HepG2 (cell line): ENCODE results near the gene U2SURP. TPM values are rescaled to one million over a fixed set of nuclear protein-coding genes. Genes with fewer than 3 reads are reported as not detected.

Experiments
- CBX2 ChIP-seq, 2 experiments: fragments of 200-600 bp in 1 of 2; sonication (generic); formaldehyde crosslinking in 1 of 2; IDR thresholded peaks; 2 replicates each; pipeline versions ENCODE4 v1.7.0 to v1.8.1; 2018 to 2022; ENCODE audit warnings: low read depth in 2 of 2, low read length in 1 of 2, mild to moderate bottlenecking in 1 of 2, missing genetic modification reagents in 1 of 2
- CHCHD3 ChIP-seq: sonication (generic); formaldehyde crosslinking; IDR thresholded peaks from 2 replicates; pipeline ENCODE4 v1.8.0; 2022; ENCODE audit warnings: mild to moderate bottlenecking, missing genetic modification reagents, moderate library complexity
- DNMT1 ChIP-seq: sonication (generic); formaldehyde crosslinking; IDR thresholded peaks from 2 replicates; pipeline ENCODE4 v1.5.1; 2020; ENCODE audit warnings: mild to moderate bottlenecking, missing genetic modification reagents
- DPF2 ChIP-seq: sonication (generic); formaldehyde crosslinking; IDR thresholded peaks from 2 replicates; pipeline ENCODE4 v1.4.0; 2020; ENCODE audit warnings: mild to moderate bottlenecking, low read depth, missing genetic modification reagents, borderline replicate concordance
- HNRNPK ChIP-seq: fragments of 200-400 bp; formaldehyde crosslinking; IDR thresholded peaks from 2 replicates; pipeline ENCODE4 v1.6.1; 2018; ENCODE audit warnings: low read length, low read depth, moderate library complexity, mild to moderate bottlenecking; ENCODE audit not compliant: poor library complexity, severe bottlenecking
- JUND ChIP-seq: sonication (generic); formaldehyde crosslinking; IDR thresholded peaks from 2 replicates; pipeline ENCODE4 v1.8.0; 2022; ENCODE audit warnings: mild to moderate bottlenecking, missing genetic modification reagents
- MED8 ChIP-seq: sonication (generic); formaldehyde crosslinking; IDR thresholded peaks from 2 replicates; pipeline ENCODE4 v1.8.1; 2023; ENCODE audit warnings: mild to moderate bottlenecking, missing genetic modification reagents; ENCODE audit not compliant: insufficient replicate concordance
- MEF2D ChIP-seq: sonication (generic); formaldehyde crosslinking; IDR thresholded peaks from 2 replicates; pipeline ENCODE4 v1.5.1; 2020; ENCODE audit warnings: mild to moderate bottlenecking, missing genetic modification reagents
- NR1H2 ChIP-seq: sonication (generic); formaldehyde crosslinking; IDR thresholded peaks from 2 replicates; pipeline ENCODE4 v1.8.1; 2022; ENCODE audit warnings: low read depth, missing genetic modification reagents, borderline replicate concordance
- NRL ChIP-seq: sonication (generic); formaldehyde crosslinking; IDR thresholded peaks from 2 replicates; pipeline ENCODE4 v1.5.0; 2020; ENCODE audit warnings: missing genetic modification reagents, mild to moderate bottlenecking, moderate library complexity, borderline replicate concordance
- SRY ChIP-seq: sonication (generic); formaldehyde crosslinking; IDR thresholded peaks from 2 replicates; pipeline ENCODE4 v1.8.0; 2022; ENCODE audit warnings: mild to moderate bottlenecking, missing genetic modification reagents
- STAG1 ChIP-seq: sonication (generic); formaldehyde crosslinking; IDR thresholded peaks from 2 replicates; pipeline ENCODE4 v1.4.0; 2020; ENCODE audit warnings: missing genetic modification reagents
- ZNF382 ChIP-seq: sonication (generic); formaldehyde crosslinking; IDR thresholded peaks from 2 replicates; pipeline ENCODE4 v1.5.0; 2020; ENCODE audit warnings: missing genetic modification reagents, mild to moderate bottlenecking, borderline replicate concordance
- ZNF563 ChIP-seq: sonication (generic); formaldehyde crosslinking; IDR thresholded peaks from 2 replicates; pipeline ENCODE4 v1.8.0; 2022; ENCODE audit warnings: mild to moderate bottlenecking, moderate library complexity, missing genetic modification reagents
- ZNF678 ChIP-seq: sonication (generic); formaldehyde crosslinking; IDR thresholded peaks from 2 replicates; pipeline ENCODE4 v1.4.0; 2020; ENCODE audit warnings: mild to moderate bottlenecking, missing genetic modification reagents
- ZSCAN30 ChIP-seq: sonication (generic); formaldehyde crosslinking; IDR thresholded peaks from 2 replicates; pipeline ENCODE4 v1.5.0; 2020; ENCODE audit warnings: mild to moderate bottlenecking, missing genetic modification reagents
- ZSCAN31 ChIP-seq: sonication (generic); formaldehyde crosslinking; IDR thresholded peaks from 2 replicates; pipeline ENCODE4 v1.5.0; 2020; ENCODE audit warnings: low read depth, mild to moderate bottlenecking, missing genetic modification reagents
- polyA plus RNA-seq, 8 experiments: library from polyadenylated mRNA; depleted of rRNA in 3 of 8; stranded (reverse) in 7 of 8; unstranded in 1 of 8; fragments of >200 nt; fragmentation: Illumina TruSeq in 4 of 8; extraction: Trizol in 4 of 8; gene quantifications; 2 replicates each; pipeline versions ENCODE4 v1.2.1 to v1.2.3, GENCODE V29; 2011 to 2016; ENCODE audit warnings: low read depth in 4 of 8, missing spikeins in 1 of 8, mixed read lengths in 1 of 8; ENCODE audit not compliant: insufficient read depth in 1 of 8
- total RNA-seq, 5 experiments: library from RNA; depleted of rRNA; stranded (reverse); fragments of >200 nt; fragmentation: Illumina TruSeq; extraction: Trizol; gene quantifications; 2 replicates each; pipeline ENCODE4 v1.2.3, GENCODE V29; 2016; ENCODE audit warnings: low read depth in 1 of 5
- TF ChIP-seq, protein P1 (sequence below): sonication (generic); formaldehyde crosslinking; IDR thresholded peaks from 2 replicates; pipeline ENCODE4 v1.4.0; 2020; ENCODE audit warnings: mild to moderate bottlenecking, low read depth, missing genetic modification reagents
- TF ChIP-seq, protein P2 (sequence below), 2 experiments: sonication (generic) in 1 of 2; formaldehyde crosslinking in 1 of 2; IDR thresholded peaks; 2 replicates each; pipeline versions ENCODE4 v1.6.1 to v1.9.0; 2014 to 2022; ENCODE audit warnings: antibody characterized with exemption in 1 of 2, borderline replicate concordance in 1 of 2, inconsistent platforms in 1 of 2, low read depth in 1 of 2, missing genetic modification reagents in 1 of 2
- TF ChIP-seq, protein P3 (sequence below): sonication (generic); formaldehyde crosslinking; IDR thresholded peaks from 2 replicates; pipeline ENCODE4 v1.5.1; 2020; ENCODE audit warnings: mild to moderate bottlenecking, missing genetic modification reagents, borderline replicate concordance

Gene U2SURP
- total and polyA plus RNA-seq, 2 of the 13 experiments (the other 11 are each of a cell fraction or from before 2014, with no cell fraction given): 55.9 to 173 TPM

DNA sequence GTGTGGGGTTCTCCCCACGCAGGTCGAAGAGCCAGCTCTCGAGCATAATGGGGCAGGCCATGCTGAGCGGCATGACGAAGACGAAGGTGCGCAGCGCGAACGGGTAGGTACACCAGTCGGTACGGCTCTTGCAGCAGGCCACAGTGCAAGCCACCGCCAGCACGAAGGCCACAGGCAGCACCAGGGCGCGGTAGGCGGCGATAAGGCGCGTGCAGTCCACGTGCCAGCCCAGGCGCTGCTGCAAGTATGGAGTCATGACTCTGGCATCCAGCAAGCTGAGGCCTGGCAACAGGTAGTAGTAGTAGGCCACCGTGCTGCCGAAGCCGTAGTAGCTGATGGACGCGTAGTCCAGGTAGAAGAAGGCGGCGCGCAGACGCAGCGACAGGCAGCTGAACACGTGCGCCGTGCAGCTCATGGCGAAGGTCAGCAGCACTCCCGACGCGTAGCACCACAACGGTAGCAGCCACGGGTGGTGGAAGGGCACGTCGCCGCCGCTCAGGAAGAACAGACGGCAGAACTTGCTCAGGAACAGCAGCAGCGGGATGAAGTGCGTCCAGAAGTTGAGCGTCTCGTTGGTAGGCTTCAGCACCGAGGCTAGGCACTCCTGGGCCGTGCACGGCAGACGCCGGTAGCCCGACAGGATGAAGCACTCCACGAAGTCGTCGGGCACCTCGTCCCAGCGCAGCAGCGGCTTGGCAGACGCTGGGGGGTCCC lies 38.7 kb upstream of the U2SURP start (continued):
- TF ChIP-seq ZSCAN30 (CRISPR knock-in tag) (no peak), CHCHD3 (CRISPR knock-in tag) (peak; percentile 90; the same call in 1 of the 2 replicates), MED8 (CRISPR knock-in tag) (no peak), DPF2 (peak; percentile 34; the same call in 1 of the 2 replicates), ZNF563 (CRISPR knock-in tag) (no peak), ZNF382 (CRISPR knock-in tag) (no peak), DNMT1 (CRISPR knock-in tag) (peak; percentile 25), HNRNPK (no peak), MEF2D (CRISPR knock-in tag) (0 out of 2 replicates have a peak, but pooled peaks have one; percentile 18), STAG1 (CRISPR knock-in tag) (0 out of 2 replicates have a peak, but pooled peaks have one; percentile 5), CBX2 (IDR thresholded peaks at IDR 0.05; ENCODE audit: low read depth, low read length) (no peak), CBX2 (CRISPR knock-in tag; IDR thresholded peaks at IDR 0.05; ENCODE audit: low read depth) (peak; percentile 74; the same call in 1 of the 2 replicates), NRL (CRISPR knock-in tag) (peak; percentile 91), JUND (CRISPR knock-in tag) (0 out of 2 replicates have a peak, but pooled peaks have one; percentile 14), SRY (peak; percentile 99), ZSCAN31 (CRISPR knock-in tag) (no peak; the same call in 1 of the 2 replicates), ZNF678 (peak; percentile 17; the same call in 1 of the 2 replicates), NR1H2 (CRISPR knock-in tag) (no peak)
- TF ChIP-seq, protein P1, sequence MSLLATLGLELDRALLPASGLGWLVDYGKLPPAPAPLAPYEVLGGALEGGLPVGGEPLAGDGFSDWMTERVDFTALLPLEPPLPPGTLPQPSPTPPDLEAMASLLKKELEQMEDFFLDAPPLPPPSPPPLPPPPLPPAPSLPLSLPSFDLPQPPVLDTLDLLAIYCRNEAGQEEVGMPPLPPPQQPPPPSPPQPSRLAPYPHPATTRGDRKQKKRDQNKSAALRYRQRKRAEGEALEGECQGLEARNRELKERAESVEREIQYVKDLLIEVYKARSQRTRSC (CRISPR knock-in tag): peak; percentile 76; the same call in 1 of the 2 replicates
- TF ChIP-seq, protein P2, sequence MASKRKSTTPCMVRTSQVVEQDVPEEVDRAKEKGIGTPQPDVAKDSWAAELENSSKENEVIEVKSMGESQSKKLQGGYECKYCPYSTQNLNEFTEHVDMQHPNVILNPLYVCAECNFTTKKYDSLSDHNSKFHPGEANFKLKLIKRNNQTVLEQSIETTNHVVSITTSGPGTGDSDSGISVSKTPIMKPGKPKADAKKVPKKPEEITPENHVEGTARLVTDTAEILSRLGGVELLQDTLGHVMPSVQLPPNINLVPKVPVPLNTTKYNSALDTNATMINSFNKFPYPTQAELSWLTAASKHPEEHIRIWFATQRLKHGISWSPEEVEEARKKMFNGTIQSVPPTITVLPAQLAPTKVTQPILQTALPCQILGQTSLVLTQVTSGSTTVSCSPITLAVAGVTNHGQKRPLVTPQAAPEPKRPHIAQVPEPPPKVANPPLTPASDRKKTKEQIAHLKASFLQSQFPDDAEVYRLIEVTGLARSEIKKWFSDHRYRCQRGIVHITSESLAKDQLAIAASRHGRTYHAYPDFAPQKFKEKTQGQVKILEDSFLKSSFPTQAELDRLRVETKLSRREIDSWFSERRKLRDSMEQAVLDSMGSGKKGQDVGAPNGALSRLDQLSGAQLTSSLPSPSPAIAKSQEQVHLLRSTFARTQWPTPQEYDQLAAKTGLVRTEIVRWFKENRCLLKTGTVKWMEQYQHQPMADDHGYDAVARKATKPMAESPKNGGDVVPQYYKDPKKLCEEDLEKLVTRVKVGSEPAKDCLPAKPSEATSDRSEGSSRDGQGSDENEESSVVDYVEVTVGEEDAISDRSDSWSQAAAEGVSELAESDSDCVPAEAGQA (IDR thresholded peaks at IDR 0.05; ENCODE audit: low read depth): peak; percentile 39
- TF ChIP-seq, protein P2 (CRISPR knock-in tag; IDR thresholded peaks at IDR 0.05; ENCODE audit: borderline replicate concordance): no peak
- TF ChIP-seq, protein P3, sequence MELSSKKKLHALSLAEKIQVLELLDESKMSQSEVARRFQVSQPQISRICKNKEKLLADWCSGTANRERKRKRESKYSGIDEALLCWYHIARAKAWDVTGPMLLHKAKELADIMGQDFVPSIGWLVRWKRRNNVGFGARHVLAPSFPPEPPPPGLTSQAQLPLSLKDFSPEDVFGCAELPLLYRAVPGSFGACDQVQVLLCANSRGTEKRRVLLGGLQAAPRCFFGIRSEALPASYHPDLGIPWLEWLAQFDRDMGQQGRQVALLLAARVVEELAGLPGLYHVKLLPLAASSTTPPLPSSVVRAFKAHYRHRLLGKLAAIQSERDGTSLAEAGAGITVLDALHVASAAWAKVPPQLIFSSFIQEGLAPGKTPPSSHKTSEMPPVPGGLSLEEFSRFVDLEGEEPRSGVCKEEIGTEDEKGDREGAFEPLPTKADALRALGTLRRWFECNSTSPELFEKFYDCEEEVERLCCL (CRISPR knock-in tag): no peak
